ENCODE measurements around the gene CEP135. TPM values are rescaled to one million over a fixed set of nuclear protein-coding genes. Genes with fewer than 3 reads are reported as not detected.

The CEP135 gene
- total RNA-seq, 1 experiment from 2014 or later, result 10.5 TPM

DNA sequence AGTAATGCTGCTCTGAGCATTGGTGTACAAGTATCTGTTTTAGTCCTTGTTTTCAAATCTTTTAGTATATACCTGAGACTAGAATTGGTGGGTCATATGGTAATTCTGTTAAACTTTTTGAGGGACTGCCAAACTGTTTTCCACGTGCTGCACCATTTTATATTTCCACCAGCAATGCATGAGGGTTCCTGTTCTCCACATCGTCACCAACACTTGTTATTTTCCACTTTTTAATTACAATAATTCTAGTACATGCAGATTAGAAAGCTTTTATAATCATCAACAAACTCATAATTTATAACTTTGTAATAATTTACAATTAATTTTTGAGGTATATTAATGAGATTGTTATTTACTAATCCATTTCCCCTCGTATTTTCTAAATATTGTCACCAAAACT, 79.4 kb downstream of the CEP135 start:
- H3K36me3 ChIP-seq (ENCODE audit: control insufficient read depth, insufficient read depth, low read length), result peaks cover 1% of the 10 kb centered on the region; the same call in 1 of the 2 replicates
- ChIA-PET CTCF (no interaction called here), POLR2A (no interaction called here)
- intact Hi-C loops (cut with micrococcal nuclease; ENCODE audit: unreplicated experiment), result no loop called here
- no peak for DNase-seq
- Mint-ChIP-seq H3K36me3 (ENCODE audit: insufficient read depth, unreplicated experiment) (peaks cover 12% of the 10 kb centered on the region), H3K9me3 (ENCODE audit: unreplicated experiment) (no peaks in the 10 kb centered on the region), H3K27me3 (ENCODE audit: insufficient read depth, unreplicated experiment) (no peaks in the 10 kb centered on the region), H3K4me3 (ENCODE audit: unreplicated experiment) (no peak overlapping the region), H3K4me1 (ENCODE audit: low read depth, unreplicated experiment) (no peaks in the 10 kb centered on the region), H3K27ac (ENCODE audit: unreplicated experiment) (no peak overlapping the region)
- no peaks in the 10 kb centered on the region for H3K9me3 ChIP-seq
- TF ChIP-seq, protein P1, sequence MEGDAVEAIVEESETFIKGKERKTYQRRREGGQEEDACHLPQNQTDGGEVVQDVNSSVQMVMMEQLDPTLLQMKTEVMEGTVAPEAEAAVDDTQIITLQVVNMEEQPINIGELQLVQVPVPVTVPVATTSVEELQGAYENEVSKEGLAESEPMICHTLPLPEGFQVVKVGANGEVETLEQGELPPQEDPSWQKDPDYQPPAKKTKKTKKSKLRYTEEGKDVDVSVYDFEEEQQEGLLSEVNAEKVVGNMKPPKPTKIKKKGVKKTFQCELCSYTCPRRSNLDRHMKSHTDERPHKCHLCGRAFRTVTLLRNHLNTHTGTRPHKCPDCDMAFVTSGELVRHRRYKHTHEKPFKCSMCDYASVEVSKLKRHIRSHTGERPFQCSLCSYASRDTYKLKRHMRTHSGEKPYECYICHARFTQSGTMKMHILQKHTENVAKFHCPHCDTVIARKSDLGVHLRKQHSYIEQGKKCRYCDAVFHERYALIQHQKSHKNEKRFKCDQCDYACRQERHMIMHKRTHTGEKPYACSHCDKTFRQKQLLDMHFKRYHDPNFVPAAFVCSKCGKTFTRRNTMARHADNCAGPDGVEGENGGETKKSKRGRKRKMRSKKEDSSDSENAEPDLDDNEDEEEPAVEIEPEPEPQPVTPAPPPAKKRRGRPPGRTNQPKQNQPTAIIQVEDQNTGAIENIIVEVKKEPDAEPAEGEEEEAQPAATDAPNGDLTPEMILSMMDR (IDR thresholded peaks at IDR 0.05; ENCODE audit: insufficient read depth in 1 of 2, low read depth in 1 of 2, low read length in 1 of 2, severe bottlenecking in 1 of 2, unreplicated experiment in 1 of 2), result no peak
- H3K4me3 ChIP-seq (ENCODE audit: low read depth, low read length), result no peak overlapping the region
- H3K27me3 ChIP-seq (replicated peaks; ENCODE audit: control insufficient read depth, insufficient read depth, low read length), result no peaks in the 10 kb centered on the region
- BruUV-seq (replicated peaks), result no TSS peak
- H3K4me1 ChIP-seq, result no peaks in the 10 kb centered on the region

- Mint-ChIP-seq H3K27ac (ENCODE audit: unreplicated experiment) (no peak overlapping the region), H3K27me3 (ENCODE audit: insufficient read depth, unreplicated experiment) (no peaks in the 10 kb centered on the region), H3K9me3 (ENCODE audit: unreplicated experiment) (peaks cover 9% of the 10 kb centered on the region), H3K4me1 (ENCODE audit: low read depth, unreplicated experiment) (peaks cover 7% of the 10 kb centered on the region), H3K4me3 (ENCODE audit: unreplicated experiment) (no peak overlapping the region), H3K36me3 (ENCODE audit: insufficient read depth, unreplicated experiment) (peaks cover 5% of the 10 kb centered on the region)
- TF ChIP-seq, protein P1 (IDR thresholded peaks at IDR 0.05; ENCODE audit: insufficient read depth in 1 of 2, low read depth in 1 of 2, low read length in 1 of 2, severe bottlenecking in 1 of 2, unreplicated experiment in 1 of 2), result no peak
- POLR2A ChIA-PET, result no interaction called here
- no peak for DNase-seq
- Histone ChIP-seq H3K4me1 (no peaks in the 10 kb centered on the region), H3K4me3 (ENCODE audit: low read depth, low read length) (no peak overlapping the region), H3K36me3 (ENCODE audit: control insufficient read depth, insufficient read depth, low read length) (no peaks in the 10 kb centered on the region), H3K9me3 (no peaks in the 10 kb centered on the region), H3K27me3 (replicated peaks; ENCODE audit: control insufficient read depth, insufficient read depth, low read length) (no peaks in the 10 kb centered on the region)
- no TSS peak for BruUV-seq (replicated peaks)
- CTCF ChIA-PET, result no interaction called here
- intact Hi-C loops (cut with micrococcal nuclease; ENCODE audit: unreplicated experiment), result no loop called here
Measured at GRCh38 chr4:56038487-56039162, 89.9 kb downstream of the CEP135 start.

GRCh38 chr4:56040842-56041241, 92.1 kb downstream of the CEP135 start:
- H3K36me3 Mint-ChIP-seq (ENCODE audit: insufficient read depth, unreplicated experiment), result peaks cover 2% of the 10 kb centered on the region
- no peak overlapping the region for H3K27ac Mint-ChIP-seq (ENCODE audit: unreplicated experiment)
- no peaks in the 10 kb centered on the region for H3K36me3 ChIP-seq (ENCODE audit: control insufficient read depth, insufficient read depth, low read length)
- ChIA-PET POLR2A (no interaction called here), CTCF (no interaction called here)
- H3K4me1 ChIP-seq, result no peaks in the 10 kb centered on the region
- H3K4me3 ChIP-seq (ENCODE audit: low read depth, low read length), result no peak overlapping the region
- BruUV-seq (replicated peaks), result no TSS peak
- TF ChIP-seq, protein P1 (IDR thresholded peaks at IDR 0.05; ENCODE audit: insufficient read depth in 1 of 2, low read depth in 1 of 2, low read length in 1 of 2, severe bottlenecking in 1 of 2, unreplicated experiment in 1 of 2), result no peak
- H3K9me3 Mint-ChIP-seq (ENCODE audit: unreplicated experiment), result peaks cover 9% of the 10 kb centered on the region
- H3K4me1 Mint-ChIP-seq (ENCODE audit: low read depth, unreplicated experiment), result peaks cover 7% of the 10 kb centered on the region
- no peaks in the 10 kb centered on the region for H3K9me3 ChIP-seq
- no peak overlapping the region for H3K4me3 Mint-ChIP-seq (ENCODE audit: unreplicated experiment)
- H3K27me3 Mint-ChIP-seq (ENCODE audit: insufficient read depth, unreplicated experiment), result peaks cover 2% of the 10 kb centered on the region
- no peak for DNase-seq
- intact Hi-C loops (cut with micrococcal nuclease; ENCODE audit: unreplicated experiment), result no loop called here
- H3K27me3 ChIP-seq (replicated peaks; ENCODE audit: control insufficient read depth, insufficient read depth, low read length), result no peaks in the 10 kb centered on the region

All from Caco-2 (cell line).